H9 (cell line): Measurements from ENCODE around the gene RANBP9. TPM values are rescaled to one million over a fixed set of nuclear protein-coding genes. Genes with fewer than 3 reads are reported as not detected.

Experiments used
- DNase-seq: peaks from one replicate; pipeline ENCODE4 v3.0.0-alpha.2; 2017
- H2AFZ ChIP-seq: one replicate; pipeline ENCODE4 v1.6.1; 2013; ENCODE audit warnings: mild to moderate bottlenecking, low read length, control low read depth, moderate library complexity
- H2AK5ac ChIP-seq: 2 replicates; pipeline ENCODE4 v1.6.1; 2013; ENCODE audit warnings: low read length, control low read depth, mixed read lengths; ENCODE audit not compliant: insufficient read length
- H2BK120ac ChIP-seq: one replicate; pipeline ENCODE4 v1.6.1; 2013; ENCODE audit warnings: low read depth, mild to moderate bottlenecking, low read length, control low read depth, inconsistent platforms; ENCODE audit not compliant: poor library complexity, severe bottlenecking
- H2BK12ac ChIP-seq: 2 replicates; pipeline ENCODE4 v1.6.1; 2013; ENCODE audit warnings: low read length, control low read depth, mixed read lengths, low read depth; ENCODE audit not compliant: insufficient read length
- H2BK15ac ChIP-seq: 2 replicates; pipeline ENCODE4 v1.6.1; 2013; ENCODE audit warnings: low read depth, low read length, control low read depth
- H2BK20ac ChIP-seq: one replicate; pipeline ENCODE4 v1.6.1; 2013; ENCODE audit warnings: low read depth, mild to moderate bottlenecking, low read length, control low read depth, inconsistent platforms; ENCODE audit not compliant: poor library complexity, severe bottlenecking
- H2BK5ac ChIP-seq: 2 replicates; pipeline ENCODE4 v1.6.1; 2013; ENCODE audit warnings: low read length, control low read depth, mixed read lengths; ENCODE audit not compliant: insufficient read length
- H3K14ac ChIP-seq: 2 replicates; pipeline ENCODE4 v1.6.1; 2013; ENCODE audit warnings: low read length, control low read depth; ENCODE audit not compliant: insufficient read depth
- H3K18ac ChIP-seq: 2 replicates; pipeline ENCODE4 v1.6.1; 2013; ENCODE audit warnings: low read depth, mild to moderate bottlenecking, mixed read lengths, low read length, control low read depth; ENCODE audit not compliant: insufficient read length
- H3K23ac ChIP-seq: 2 replicates; pipeline ENCODE4 v1.6.1; 2013; ENCODE audit warnings: low read length, control low read depth, mixed read lengths, low read depth; ENCODE audit not compliant: insufficient read length
- H3K23me2 ChIP-seq: 2 replicates; pipeline ENCODE4 v1.6.1; 2013; ENCODE audit warnings: low read depth, mild to moderate bottlenecking, mixed read lengths, low read length, control low read depth; ENCODE audit not compliant: insufficient read length, poor library complexity, severe bottlenecking
- H3K27ac ChIP-seq: 2 replicates; pipeline ENCODE4 v1.5.1; 2013; ENCODE audit warnings: low read length, control low read depth, mixed read lengths, low read depth; ENCODE audit not compliant: insufficient read length
- H3K27me3 ChIP-seq: 2 replicates; pipeline ENCODE4 v1.6.1; 2013; ENCODE audit warnings: low read length, control low read depth, inconsistent platforms; ENCODE audit not compliant: insufficient read depth
- H3K4ac ChIP-seq: 2 replicates; pipeline ENCODE4 v1.6.1; 2013; ENCODE audit warnings: low read depth, mild to moderate bottlenecking, control low read depth, inconsistent platforms, low read length, moderate library complexity
- H3K4me1 ChIP-seq: 2 replicates; pipeline ENCODE4 v1.6.1; 2013; ENCODE audit warnings: low read length, control low read depth, inconsistent platforms; ENCODE audit not compliant: insufficient read depth
- H3K4me2 ChIP-seq: 2 replicates; pipeline ENCODE4 v1.6.1; 2013; ENCODE audit warnings: low read length, control low read depth, mixed read lengths; ENCODE audit not compliant: insufficient read length, insufficient read depth
- H3K56ac ChIP-seq: 2 replicates; pipeline ENCODE4 v1.6.1; 2013; ENCODE audit warnings: low read depth, mild to moderate bottlenecking, mixed read lengths, low read length, control low read depth; ENCODE audit not compliant: insufficient read length
- H3K79me1 ChIP-seq: 2 replicates; pipeline ENCODE4 v1.6.1; 2013; ENCODE audit warnings: low read depth, mild to moderate bottlenecking, moderate library complexity, low read length, control low read depth, inconsistent platforms; ENCODE audit not compliant: insufficient read depth, poor library complexity, severe bottlenecking
- H3K79me2 ChIP-seq: 2 replicates; pipeline ENCODE4 v1.6.1; 2013; ENCODE audit warnings: low read length, control low read depth, inconsistent platforms; ENCODE audit not compliant: insufficient read depth
- H3K9ac ChIP-seq: 2 replicates; pipeline ENCODE4 v1.6.1; 2013; ENCODE audit warnings: low read length, control low read depth, mixed read lengths; ENCODE audit not compliant: insufficient read length; ENCODE audit errors: extremely low read depth
- H3K9me3 ChIP-seq: one replicate; pipeline ENCODE4 v1.6.1; 2013; ENCODE audit warnings: low read depth, low read length, inconsistent platforms; ENCODE audit not compliant: control insufficient read depth
- H3T11ph ChIP-seq: one replicate; pipeline ENCODE4 v1.6.1; 2013; ENCODE audit warnings: mild to moderate bottlenecking, low read length, control low read depth, inconsistent platforms
- H4K20me1 ChIP-seq: one replicate; pipeline ENCODE4 v1.6.1; 2013; ENCODE audit not compliant: control insufficient read depth, insufficient read length, insufficient read depth
- H4K5ac ChIP-seq: 2 replicates; pipeline ENCODE4 v1.6.1; 2013; ENCODE audit warnings: low read depth, mild to moderate bottlenecking, mixed read lengths, low read length, control low read depth; ENCODE audit not compliant: insufficient read length
- H4K8ac ChIP-seq: replicated peaks from 2 replicates; pipeline ENCODE4 v1.6.1; 2013; ENCODE audit warnings: low read length, control low read depth, mixed read lengths, low read depth; ENCODE audit not compliant: insufficient read length
- H4K91ac ChIP-seq: 2 replicates; pipeline ENCODE4 v1.6.1; 2013; ENCODE audit warnings: low read depth, mild to moderate bottlenecking, moderate library complexity, mixed read lengths, low read length, control low read depth; ENCODE audit not compliant: insufficient read length
- H3K27ac Mint-ChIP-seq, 3 experiments: 2 replicates in 2 of 3; 3 replicates in 1 of 3; pipeline ENCODE4 v1.8.0; 2020 to 2021; ENCODE audit warnings: mixed read lengths in 3 of 3, mild to moderate bottlenecking in 1 of 3, moderate library complexity in 1 of 3
- H3K27me3 Mint-ChIP-seq: 2 replicates; pipeline ENCODE4 v1.8.0; 2021; ENCODE audit warnings: low read depth, mild to moderate bottlenecking, moderate library complexity, mixed read lengths
- H3K36me3 Mint-ChIP-seq, 3 experiments: 2 replicates in 2 of 3; 3 replicates in 1 of 3; pipeline ENCODE4 v1.8.0; 2020 to 2021; ENCODE audit warnings: low read depth in 3 of 3, mixed read lengths in 3 of 3; ENCODE audit not compliant: insufficient read depth in 1 of 3
- H3K4me1 Mint-ChIP-seq, 2 experiments: 2 replicates each; pipeline ENCODE4 v1.8.0; 2020; ENCODE audit warnings: mixed read lengths in 2 of 2
- H3K4me3 Mint-ChIP-seq, 2 experiments: 2 replicates in 1 of 2; 3 replicates in 1 of 2; pipeline ENCODE4 v1.8.0; 2020 to 2021; ENCODE audit warnings: mild to moderate bottlenecking in 2 of 2, mixed read lengths in 2 of 2, moderate library complexity in 1 of 2
- H3K9me3 Mint-ChIP-seq, 2 experiments: 2 replicates in 1 of 2; 3 replicates in 1 of 2; pipeline ENCODE4 v1.8.0; 2020; ENCODE audit warnings: mild to moderate bottlenecking in 2 of 2, mixed read lengths in 2 of 2, moderate library complexity in 1 of 2
- WGBS: extraction: QIAGEN DNeasy Blood & Tissue Kit; methylation state at CpG from one replicate; pipeline ENCODE4 v1.1.7; 2013; ENCODE audit warnings: missing lambda C conversion rate, low lambda C conversion rate, mixed read lengths; ENCODE audit not compliant: insufficient read length; ENCODE audit errors: extremely low coverage; 5-methylcytosine and 5-hydroxymethylcytosine counted together
- total RNA-seq: library from RNA; stranded (reverse); gene quantifications from 2 replicates; pipeline ENCODE4 v1.2.1, GENCODE V29; 2021
- TF ChIP-seq, protein P1 (sequence below): fragments of 200-600 bp; sonication (generic); conservative IDR thresholded peaks from 3 replicates; pipeline ENCODE4 v1.8.0; 2021; ENCODE audit warnings: antibody characterized with exemption, mild to moderate bottlenecking

The RANBP9 gene
- total RNA-seq, 1 experiment from 2014 or later: 37.2 TPM

DNA sequence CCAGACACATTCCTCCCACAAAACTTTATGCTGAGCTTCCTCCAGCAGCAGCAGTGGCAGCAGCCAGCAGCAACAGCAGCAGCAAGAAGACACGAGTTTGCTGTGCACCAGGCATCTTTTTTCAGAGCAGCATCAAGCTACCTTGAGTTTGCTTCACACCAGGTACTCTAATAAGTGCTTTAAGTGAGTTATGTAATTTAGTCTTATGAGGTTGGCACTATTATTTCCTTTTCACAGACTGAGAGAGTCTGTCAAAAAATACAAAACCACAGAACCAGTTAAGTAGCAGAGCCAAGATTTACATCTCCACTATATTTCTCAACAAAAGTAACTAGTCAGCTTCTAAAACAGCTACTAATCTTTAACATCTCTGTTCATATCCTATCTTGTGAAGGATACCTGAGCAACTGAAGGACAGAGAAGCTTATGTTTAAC lies 23.7 kb downstream of the RANBP9 start:
- no peak overlapping the region for H2BK5ac ChIP-seq
- no peaks in the 10 kb centered on the region for H3K9me3 ChIP-seq
- Mint-ChIP-seq H3K4me1 (peaks cover 13 to 14% of the 10 kb centered on the region in 2 experiments), H3K4me3 (no peak overlapping the region), H3K27ac (peak overlapping the region; percentile 6 to 62 (median 52); a peak in 3 of 7 replicates), H3K36me3 (peaks cover 0 to 23% (median 5%) of the 10 kb centered on the region in 3 experiments; a peak in 5 of 7 replicates), H3K27me3 (no peaks in the 10 kb centered on the region), H3K9me3 (no peaks in the 10 kb centered on the region)
- H3T11ph ChIP-seq: no peak overlapping the region
- H3K27me3 ChIP-seq: no peaks in the 10 kb centered on the region
- no peaks in the 10 kb centered on the region for H3K4me1 ChIP-seq
- no peak overlapping the region for H3K4me2 ChIP-seq
- H2BK12ac ChIP-seq: no peak overlapping the region
- H3K79me1 ChIP-seq: no peaks in the 10 kb centered on the region
- TF ChIP-seq, protein P1, sequence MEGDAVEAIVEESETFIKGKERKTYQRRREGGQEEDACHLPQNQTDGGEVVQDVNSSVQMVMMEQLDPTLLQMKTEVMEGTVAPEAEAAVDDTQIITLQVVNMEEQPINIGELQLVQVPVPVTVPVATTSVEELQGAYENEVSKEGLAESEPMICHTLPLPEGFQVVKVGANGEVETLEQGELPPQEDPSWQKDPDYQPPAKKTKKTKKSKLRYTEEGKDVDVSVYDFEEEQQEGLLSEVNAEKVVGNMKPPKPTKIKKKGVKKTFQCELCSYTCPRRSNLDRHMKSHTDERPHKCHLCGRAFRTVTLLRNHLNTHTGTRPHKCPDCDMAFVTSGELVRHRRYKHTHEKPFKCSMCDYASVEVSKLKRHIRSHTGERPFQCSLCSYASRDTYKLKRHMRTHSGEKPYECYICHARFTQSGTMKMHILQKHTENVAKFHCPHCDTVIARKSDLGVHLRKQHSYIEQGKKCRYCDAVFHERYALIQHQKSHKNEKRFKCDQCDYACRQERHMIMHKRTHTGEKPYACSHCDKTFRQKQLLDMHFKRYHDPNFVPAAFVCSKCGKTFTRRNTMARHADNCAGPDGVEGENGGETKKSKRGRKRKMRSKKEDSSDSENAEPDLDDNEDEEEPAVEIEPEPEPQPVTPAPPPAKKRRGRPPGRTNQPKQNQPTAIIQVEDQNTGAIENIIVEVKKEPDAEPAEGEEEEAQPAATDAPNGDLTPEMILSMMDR: no peak
- H2BK15ac ChIP-seq: no peak overlapping the region
- H3K14ac ChIP-seq: no peak overlapping the region
- no peak overlapping the region for H3K56ac ChIP-seq
- no CpG with 5 or more reads among the region's 1 CpG for WGBS
- H4K5ac ChIP-seq: no peak overlapping the region
- no peak overlapping the region for H3K9ac ChIP-seq
- DNase-seq: no peak
- H4K8ac ChIP-seq: no peak overlapping the region
- H2AFZ ChIP-seq: no peak overlapping the region
- no peak overlapping the region for H3K4ac ChIP-seq
- H2BK120ac ChIP-seq: no peak overlapping the region
- 0 out of 2 replicates have a peak, but pooled peaks cover 1% of the 10 kb centered on the region for H3K79me2 ChIP-seq
- H3K23me2 ChIP-seq: no peaks in the 10 kb centered on the region
- H3K23ac ChIP-seq: no peak overlapping the region
- no peaks in the 10 kb centered on the region for H4K20me1 ChIP-seq
- no peak overlapping the region for H4K91ac ChIP-seq
- H2AK5ac ChIP-seq: no peak overlapping the region
- H3K27ac ChIP-seq: no peak overlapping the region
- no peak overlapping the region for H2BK20ac ChIP-seq
- no peak overlapping the region for H3K18ac ChIP-seq
